Brain microvascular endothelial cell (primary cell): Measurements from ENCODE around the gene IL34.

Experiments
- DNase-seq: peaks from one replicate; pipeline ENCODE4 v3.0.0-alpha.2; 2020
- H3K27ac ChIP-seq: fragments of 250-450 bp; sonication (Bioruptor Pico); 2 replicates; pipeline ENCODE4 v1.5.1; 2020; ENCODE audit warnings: mild to moderate bottlenecking, moderate library complexity
- H3K27me3 ChIP-seq: fragments of 250-450 bp; sonication (Bioruptor Pico); replicated peaks from 2 replicates; pipeline ENCODE4 v1.5.1; 2020; ENCODE audit warnings: mild to moderate bottlenecking
- H3K36me3 ChIP-seq: fragments of 250-450 bp; sonication (Bioruptor Pico); replicated peaks from 2 replicates; pipeline ENCODE4 v1.5.1; 2020; ENCODE audit warnings: mild to moderate bottlenecking
- H3K4me3 ChIP-seq: 2 replicates; pipeline ENCODE4 v1.5.1; 2011; ENCODE audit warnings: low read depth, mild to moderate bottlenecking, control low read depth, low read length, moderate library complexity
- CTCF ChIP-seq: IDR thresholded peaks from 2 replicates; pipeline ENCODE4 v1.5.1; 2011; ENCODE audit warnings: low read depth, mild to moderate bottlenecking, moderate library complexity, low read length, control low read depth, inconsistent platforms; ENCODE audit errors: missing control alignments
- in situ Hi-C: cut with HindIII; loops from 2 replicates; pipeline ENCODE4 v1.10.0; 2017; ENCODE audit warnings: low sequenced_read_pairs, low pct_ligation_motif_present

IL34 gene

GRCh38 chr16:70646260-70647241 lies at the start of gene IL34:
IL34 (plus strand) TSS chr16:70646559; CDS start chr16:70646948, 389 bp downstream.
- H3K27ac ChIP-seq, result peak within 1 kb of the TSS; percentile 47
- DNase-seq, result peak; percentile 80
- TF ChIP-seq CTCF, result no peak
- no peak within 1 kb of the TSS for H3K4me3 ChIP-seq
- no peaks in the 10 kb centered on the region for H3K27me3 ChIP-seq
- in situ Hi-C loops, result no loop called here
- no peaks in the 10 kb centered on the region for H3K36me3 ChIP-seq

- Histone ChIP-seq H3K27ac (no peak overlapping the region), H3K4me3 (no peak overlapping the region), H3K36me3 (no peaks in the 10 kb centered on the region), H3K27me3 (no peaks in the 10 kb centered on the region)
- in situ Hi-C loops, result no loop called here
- no peak for TF ChIP-seq CTCF
- DNase-seq, result no peak
Observed at GRCh38 chr16:70597135-70597835, 49.1 kb upstream of the IL34 start.

- no peak overlapping the region for H3K27ac ChIP-seq
- H3K36me3 ChIP-seq, result no peaks in the 10 kb centered on the region
- no peak for TF ChIP-seq CTCF
- DNase-seq, result no peak
- no peak overlapping the region for H3K4me3 ChIP-seq
- H3K27me3 ChIP-seq, result no peaks in the 10 kb centered on the region
- in situ Hi-C loops, result no loop called here
Observed at GRCh38 chr16:70598937-70599503, 47.3 kb upstream of the IL34 start.

- no peak for TF ChIP-seq CTCF
- Histone ChIP-seq H3K4me3 (no peak overlapping the region), H3K27me3 (no peaks in the 10 kb centered on the region), H3K27ac (no peak overlapping the region), H3K36me3 (no peaks in the 10 kb centered on the region)
- in situ Hi-C loops, result no loop called here
- no peak for DNase-seq
Observed at GRCh38 chr16:70600730-70601129, 45.6 kb upstream of the IL34 start.

- Histone ChIP-seq H3K27ac (no peak overlapping the region), H3K36me3 (no peaks in the 10 kb centered on the region), H3K4me3 (no peak overlapping the region), H3K27me3 (no peaks in the 10 kb centered on the region)
- peak; percentile 48 for DNase-seq
- no peak for TF ChIP-seq CTCF
- in situ Hi-C loops, result no loop called here
Observed at GRCh38 chr16:70601576-70602575, 44.5 kb upstream of the IL34 start.
